ENCODE results near the gene CBX8.

The CBX8 gene

GRCh38 chr17:79748295-79749099 lies 48.4 kb downstream of the CBX8 start:
- no peak for DNase-seq

- DNase-seq = no peak
Observed at GRCh38 chr17:79747508-79748294, 49.2 kb downstream of the CBX8 start.

- DNase-seq = no peak
Observed at GRCh38 chr17:79746889-79747507, 49.9 kb downstream of the CBX8 start.

GRCh38 chr17:79745641-79746105 lies 51.2 kb downstream of the CBX8 start:
- DNase-seq = no peak

- DNase-seq = no peak
Observed at GRCh38 chr17:79743614-79744013, 53.3 kb downstream of the CBX8 start.

GRCh38 chr17:79742951-79743476 lies 53.9 kb downstream of the CBX8 start:
- DNase-seq = no peak

- DNase-seq = no peak
Observed at GRCh38 chr17:79742589-79742918, 54.3 kb downstream of the CBX8 start.

Measured in CD4-positive, alpha-beta T cell treated with Interferon gamma for 1 hour (primary cell).